GM12873 (cell line): ENCODE data around the gene HS6ST3.

Experiments used
- TF ChIP-seq, protein P1 (sequence below): IDR thresholded peaks from 2 replicates; pipeline ENCODE4 v1.5.1; 2012; ENCODE audit warnings: low read depth, mild to moderate bottlenecking, moderate library complexity, low read length, control low read depth; ENCODE audit not compliant: insufficient read depth; ENCODE audit errors: missing control alignments

Gene HS6ST3

DNA sequence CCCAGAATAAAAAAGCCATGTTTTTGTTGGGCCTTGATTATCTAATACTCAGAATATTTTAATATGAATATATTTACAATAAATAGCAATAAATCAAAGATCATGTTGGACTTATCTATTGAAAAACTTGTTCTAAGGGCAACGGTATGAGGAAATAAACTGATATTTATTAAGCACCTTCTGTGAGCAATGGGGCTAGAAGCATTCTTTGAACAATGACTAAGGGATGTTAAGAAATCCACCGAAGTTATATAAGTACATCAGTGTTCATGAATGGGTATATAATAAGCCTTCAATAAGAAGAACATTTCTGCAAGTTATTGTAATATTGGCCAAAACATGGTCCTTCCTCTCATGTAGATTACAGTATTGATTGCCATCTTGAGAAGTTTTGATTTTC lies 682.5 kb downstream of the HS6ST3 start:
- TF ChIP-seq, protein P1, sequence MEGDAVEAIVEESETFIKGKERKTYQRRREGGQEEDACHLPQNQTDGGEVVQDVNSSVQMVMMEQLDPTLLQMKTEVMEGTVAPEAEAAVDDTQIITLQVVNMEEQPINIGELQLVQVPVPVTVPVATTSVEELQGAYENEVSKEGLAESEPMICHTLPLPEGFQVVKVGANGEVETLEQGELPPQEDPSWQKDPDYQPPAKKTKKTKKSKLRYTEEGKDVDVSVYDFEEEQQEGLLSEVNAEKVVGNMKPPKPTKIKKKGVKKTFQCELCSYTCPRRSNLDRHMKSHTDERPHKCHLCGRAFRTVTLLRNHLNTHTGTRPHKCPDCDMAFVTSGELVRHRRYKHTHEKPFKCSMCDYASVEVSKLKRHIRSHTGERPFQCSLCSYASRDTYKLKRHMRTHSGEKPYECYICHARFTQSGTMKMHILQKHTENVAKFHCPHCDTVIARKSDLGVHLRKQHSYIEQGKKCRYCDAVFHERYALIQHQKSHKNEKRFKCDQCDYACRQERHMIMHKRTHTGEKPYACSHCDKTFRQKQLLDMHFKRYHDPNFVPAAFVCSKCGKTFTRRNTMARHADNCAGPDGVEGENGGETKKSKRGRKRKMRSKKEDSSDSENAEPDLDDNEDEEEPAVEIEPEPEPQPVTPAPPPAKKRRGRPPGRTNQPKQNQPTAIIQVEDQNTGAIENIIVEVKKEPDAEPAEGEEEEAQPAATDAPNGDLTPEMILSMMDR, result no peak

DNA sequence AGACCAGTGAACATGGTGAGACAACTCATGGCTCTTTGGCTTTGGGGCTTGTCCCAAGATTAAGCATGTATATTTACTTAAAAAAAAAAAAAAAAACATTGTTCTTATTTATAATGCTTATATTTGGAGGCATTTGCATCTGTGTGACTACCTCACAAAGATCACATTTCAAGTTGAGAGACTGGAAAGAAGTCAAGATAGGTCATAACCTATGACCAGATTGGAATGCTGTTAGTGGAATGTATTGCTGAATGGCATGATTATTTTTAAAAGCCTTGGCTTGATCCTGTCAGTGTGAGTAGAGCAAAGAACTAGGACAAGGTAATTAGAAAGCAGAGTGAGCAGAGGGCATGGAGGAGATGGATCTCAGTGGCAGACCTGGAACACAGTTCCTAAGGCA lies 689.8 kb downstream of the HS6ST3 start:
- TF ChIP-seq, protein P1, result no peak

DNA sequence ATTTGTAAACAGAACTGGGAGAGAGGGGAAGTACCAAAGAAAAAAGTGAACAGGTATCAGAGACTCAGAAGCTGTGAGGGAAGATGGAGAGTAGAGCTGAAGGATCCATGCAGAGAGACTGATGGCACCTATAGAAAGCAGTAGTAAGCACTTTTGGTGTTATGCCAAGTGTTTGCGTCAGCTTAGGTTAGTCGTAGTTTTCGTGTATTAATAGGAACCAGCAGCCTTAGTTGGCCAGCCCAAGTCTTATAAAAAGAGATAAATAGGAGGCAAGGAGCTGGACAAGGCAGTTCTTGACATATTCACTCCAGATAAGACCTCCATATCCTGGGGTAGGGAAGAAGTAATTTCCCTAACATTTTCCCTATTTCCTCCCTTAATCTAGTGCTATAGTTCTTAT lies 690.2 kb downstream of the HS6ST3 start:
- TF ChIP-seq, protein P1, result no peak

DNA sequence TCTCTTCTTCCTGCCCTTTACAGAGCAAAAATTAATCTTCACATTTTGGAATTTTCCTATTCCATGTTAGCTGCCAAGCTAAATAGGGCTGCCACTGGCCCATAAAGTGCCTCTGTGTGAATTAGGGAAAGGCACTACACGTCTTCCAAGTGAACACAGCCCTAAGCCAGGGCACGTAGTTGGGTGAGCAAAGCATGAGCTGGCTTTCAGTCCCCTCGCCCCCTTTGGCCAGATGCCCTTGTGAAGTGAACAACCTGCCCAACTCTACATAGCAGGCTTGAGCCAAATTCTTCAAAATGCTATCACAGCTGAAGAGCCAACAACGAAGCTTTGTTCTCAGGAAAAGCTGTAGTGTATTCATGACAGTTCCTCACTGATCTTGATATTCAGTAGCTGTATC lies 691.2 kb downstream of the HS6ST3 start:
- TF ChIP-seq, protein P1, result no peak

DNA sequence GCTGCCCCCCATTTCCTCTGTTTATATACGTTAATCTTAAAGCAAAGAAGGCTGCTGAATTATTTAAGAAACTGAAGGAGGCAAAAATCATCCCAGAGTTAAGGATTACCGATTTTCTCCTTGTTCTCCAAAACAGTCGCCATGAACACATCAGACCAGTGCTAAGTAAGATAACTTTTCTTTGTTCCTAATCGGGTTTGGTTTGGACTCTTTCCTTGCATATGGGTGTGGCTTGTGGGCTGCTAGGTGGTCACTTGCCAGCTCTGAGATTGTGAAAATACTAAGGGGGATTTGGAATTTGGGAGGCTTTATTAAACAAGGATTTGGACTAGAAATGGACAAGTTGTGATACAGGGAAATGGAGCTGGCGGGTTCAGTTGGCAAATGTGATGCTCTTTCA lies 692.3 kb downstream of the HS6ST3 start:
- TF ChIP-seq, protein P1, result no peak

DNA sequence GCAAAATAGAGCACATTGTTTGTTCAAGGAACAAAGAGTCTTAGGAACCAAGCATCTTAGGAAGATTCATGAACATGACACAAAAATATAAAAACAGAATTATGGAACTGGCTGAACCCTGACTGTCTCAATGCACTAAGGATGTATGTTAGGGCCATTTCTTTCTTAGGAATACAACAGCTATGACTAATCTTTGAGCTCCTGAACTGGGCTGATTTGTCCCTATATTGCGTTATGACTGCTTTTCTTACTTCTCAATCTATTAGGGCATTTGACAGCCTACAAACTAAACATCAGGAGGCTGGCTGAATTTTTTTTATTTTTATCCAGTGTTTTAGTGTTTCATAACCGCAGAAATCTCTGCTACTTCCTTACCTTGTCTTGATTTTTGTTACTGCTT lies 693.1 kb downstream of the HS6ST3 start:
- TF ChIP-seq, protein P1, result no peak

DNA sequence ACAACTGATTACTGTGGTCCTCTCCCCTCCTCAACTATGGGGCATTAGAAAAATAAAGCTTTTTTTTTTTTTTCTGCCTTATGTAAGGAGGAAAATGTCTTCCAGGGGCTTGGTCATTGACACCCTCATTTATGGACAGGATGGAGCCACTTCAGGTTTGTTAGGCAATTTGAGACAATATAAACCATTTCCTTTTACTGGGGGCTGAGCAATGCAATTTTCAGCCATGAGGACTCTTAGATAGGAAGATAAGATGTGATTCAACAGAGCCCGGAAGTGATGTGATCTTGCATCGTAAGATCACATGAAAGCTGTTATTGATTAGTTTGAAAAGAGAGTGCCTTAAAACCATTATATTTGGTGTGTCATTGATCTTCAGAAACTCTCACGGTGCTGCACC lies 693.6 kb downstream of the HS6ST3 start:
- TF ChIP-seq, protein P1, result no peak

DNA sequence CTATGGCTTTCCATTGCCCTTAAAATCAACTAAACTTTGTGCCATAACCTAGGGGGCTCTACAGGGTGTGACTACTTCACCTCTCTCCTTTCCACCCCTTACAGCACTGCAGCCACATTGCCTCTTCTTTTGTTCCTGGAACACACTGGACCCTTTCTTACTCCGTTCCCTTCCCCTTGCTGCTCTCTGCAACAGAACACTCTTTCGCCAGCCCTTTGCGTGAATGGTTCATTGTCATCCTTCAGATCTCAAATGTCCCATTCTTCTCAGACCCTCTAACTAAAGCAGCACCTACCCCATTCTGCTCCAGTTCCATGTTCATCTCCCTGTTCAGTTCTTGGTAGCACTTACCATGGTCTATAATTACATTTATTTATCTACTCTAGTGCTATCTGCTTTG lies 696.1 kb downstream of the HS6ST3 start:
- TF ChIP-seq, protein P1, result no peak
